Measurements from ENCODE around the gene UST. TPM values are rescaled to one million over a fixed set of nuclear protein-coding genes. Genes with fewer than 3 reads are reported as not detected.

UST gene
- polyA plus RNA-seq, 1 donor (not counting 4 experiments of a cell fraction or from before 2014, with no cell fraction given) = 6.1 TPM

- dilution Hi-C loops (cut with MboI; ENCODE audit: extremely low pct_ligation_motif_present, low sequenced_read_pairs) = no loop called here
- H4K20me1 ChIP-seq (ENCODE audit: control insufficient read depth, extremely low read depth, insufficient read depth, low read length) = no peaks in the 10 kb centered on the region
- TF ChIP-seq CTCF (optimal IDR thresholded peaks at IDR 0.05 in 1 of 3, IDR thresholded peaks at IDR 0.05 in 1 of 3, conservative IDR thresholded peaks at IDR 0.05 in 1 of 3; ENCODE audit: extremely low read depth in 1 of 3, insufficient read depth in 2 of 3, low read length in 3 of 3) (no peak), EZH2 (IDR thresholded peaks at IDR 0.05; ENCODE audit: low read length) (no peak)
- no peak overlapping the region for H3K27ac ChIP-seq (ENCODE audit: control insufficient read depth, insufficient read depth, low read length)
- FAIRE-seq (no peak), DNase-seq (ENCODE audit: low read depth, low spot score) (no peak)
- no peak overlapping the region for H3K4me3 ChIP-seq (ENCODE audit: control insufficient read depth in 2 of 3, extremely low read depth in 1 of 3, insufficient read depth in 2 of 3, low read depth in 1 of 3, low read length in 3 of 3)
- H3K9me3 ChIP-seq (ENCODE audit: control insufficient read depth, low read depth, low read length) = no peaks in the 10 kb centered on the region
- H3K9me1 ChIP-seq (ENCODE audit: control insufficient read depth, extremely low read depth, insufficient read depth, low read length) = no peaks in the 10 kb centered on the region
- no peak overlapping the region for H3K9ac ChIP-seq (ENCODE audit: control insufficient read depth, extremely low read depth, insufficient read depth, low read length)
- H3K4me1 ChIP-seq (ENCODE audit: control insufficient read depth, extremely low read depth, insufficient read depth, low read length) = no peaks in the 10 kb centered on the region
- no peaks in the 10 kb centered on the region for H3K27me3 ChIP-seq (ENCODE audit: control insufficient read depth, extremely low read depth, insufficient read depth, low read length)
- no peak overlapping the region for H2AFZ ChIP-seq (ENCODE audit: control insufficient read depth, low read length)
- H3K4me2 ChIP-seq (ENCODE audit: control insufficient read depth, extremely low read depth, insufficient read depth, low read depth, low read length) = no peak overlapping the region
- H3K79me2 ChIP-seq (ENCODE audit: control insufficient read depth, insufficient read depth, low read length) = no peaks in the 10 kb centered on the region
- no peaks in the 10 kb centered on the region for H3K36me3 ChIP-seq (ENCODE audit: control insufficient read depth in 2 of 2, extremely low read depth in 1 of 2, insufficient read depth in 2 of 2, low read length in 2 of 2)
Measured at GRCh38 chr6:149118737-149119653, 372.2 kb downstream of the UST start.

DNA sequence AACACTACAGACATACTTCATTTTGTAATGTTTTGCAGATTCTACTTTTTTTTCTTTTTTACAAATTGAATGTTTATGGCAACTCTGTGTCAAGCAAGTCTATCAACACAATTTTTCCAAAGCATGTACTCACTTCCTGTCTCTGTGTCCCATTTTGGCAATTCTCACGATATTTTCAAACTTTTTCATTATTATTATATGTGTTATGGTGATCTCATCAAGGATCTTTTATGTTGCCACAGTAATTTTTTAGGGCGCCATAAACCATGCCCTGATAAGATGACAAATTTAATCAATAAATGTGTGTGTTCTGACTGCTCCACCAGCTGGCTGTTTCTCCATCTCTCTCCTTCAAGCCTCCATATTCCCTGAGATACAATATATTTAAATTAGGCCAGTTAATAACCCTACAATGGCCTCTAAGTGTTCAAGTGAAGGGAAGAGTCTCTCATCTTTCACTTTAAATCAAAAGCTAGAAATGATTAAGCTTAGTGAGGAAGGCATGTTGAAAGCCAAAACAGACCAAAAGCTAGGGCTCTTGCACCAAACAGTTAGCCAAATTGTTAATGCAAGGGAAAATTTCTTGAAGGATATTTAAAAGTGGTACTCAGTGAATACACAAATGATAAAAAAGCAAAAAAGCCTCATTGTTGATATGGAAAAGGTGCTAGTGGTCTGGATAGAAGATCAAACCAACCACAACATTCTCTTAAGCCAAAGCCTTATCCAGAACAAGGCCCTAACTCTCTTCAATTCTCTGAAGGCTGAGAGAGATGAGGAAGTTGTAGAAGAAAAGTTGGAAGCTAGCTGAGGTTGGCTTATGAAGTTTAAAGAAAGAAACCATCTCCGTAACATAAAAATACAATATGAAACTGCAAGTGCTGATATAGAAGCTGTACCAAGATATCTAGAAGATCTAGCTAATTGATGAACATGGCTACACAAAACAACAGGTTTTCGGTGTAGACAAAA lies 376.3 kb downstream of the UST start:
- no peaks in the 10 kb centered on the region for H4K20me1 ChIP-seq (ENCODE audit: control insufficient read depth, extremely low read depth, insufficient read depth, low read length)
- FAIRE-seq = no peak
- DNase-seq (ENCODE audit: low read depth, low spot score) = no peak
- H3K27ac ChIP-seq (ENCODE audit: control insufficient read depth, insufficient read depth, low read length) = no peak overlapping the region
- no peak overlapping the region for H3K9ac ChIP-seq (ENCODE audit: control insufficient read depth, extremely low read depth, insufficient read depth, low read length)
- dilution Hi-C loops (cut with MboI; ENCODE audit: extremely low pct_ligation_motif_present, low sequenced_read_pairs) = no loop called here
- H3K4me2 ChIP-seq (ENCODE audit: control insufficient read depth, extremely low read depth, insufficient read depth, low read depth, low read length) = no peak overlapping the region
- TF ChIP-seq CTCF (optimal IDR thresholded peaks at IDR 0.05 in 1 of 3, IDR thresholded peaks at IDR 0.05 in 1 of 3, conservative IDR thresholded peaks at IDR 0.05 in 1 of 3; ENCODE audit: extremely low read depth in 1 of 3, insufficient read depth in 2 of 3, low read length in 3 of 3) (no peak), EZH2 (IDR thresholded peaks at IDR 0.05; ENCODE audit: low read length) (no peak)
- no peaks in the 10 kb centered on the region for H3K9me1 ChIP-seq (ENCODE audit: control insufficient read depth, extremely low read depth, insufficient read depth, low read length)
- no peaks in the 10 kb centered on the region for H3K27me3 ChIP-seq (ENCODE audit: control insufficient read depth, extremely low read depth, insufficient read depth, low read length)
- H3K4me1 ChIP-seq (ENCODE audit: control insufficient read depth, extremely low read depth, insufficient read depth, low read length) = no peaks in the 10 kb centered on the region
- H2AFZ ChIP-seq (ENCODE audit: control insufficient read depth, low read length) = no peak overlapping the region
- H3K79me2 ChIP-seq (ENCODE audit: control insufficient read depth, insufficient read depth, low read length) = no peaks in the 10 kb centered on the region
- H3K4me3 ChIP-seq (ENCODE audit: control insufficient read depth in 2 of 3, extremely low read depth in 1 of 3, insufficient read depth in 2 of 3, low read depth in 1 of 3, low read length in 3 of 3) = no peak overlapping the region
- H3K36me3 ChIP-seq (ENCODE audit: control insufficient read depth in 2 of 2, extremely low read depth in 1 of 2, insufficient read depth in 2 of 2, low read length in 2 of 2) = no peaks in the 10 kb centered on the region
- no peaks in the 10 kb centered on the region for H3K9me3 ChIP-seq (ENCODE audit: control insufficient read depth, low read depth, low read length)
